BJ (cell line): ENCODE measurements around the gene STRIP1. TPM values are rescaled to one million over a fixed set of nuclear protein-coding genes. Genes with fewer than 3 reads are reported as not detected.

Source experiments
- CTCF ChIA-PET: fragments of 350-600 bp; formaldehyde crosslinking; extraction: SDS; loops from one replicate; lab custom pipeline; 2021; ENCODE audit warnings: antibody characterized with exemption, inconsistent platforms; lab: Yijun Ruan, JAX
- POLR2A ChIA-PET: fragments of 300-600 bp; sonication (Branson Sonifier 250); formaldehyde crosslinking; extraction: SDS; loops from one replicate; lab custom pipeline; 2021; ENCODE audit warnings: antibody characterized with exemption; lab: Charles Lee
- DNase-seq: peaks from one replicate; pipeline ENCODE4 v3.0.0-alpha.2; 2011; ENCODE audit warnings: low read depth
- H3K27me3 ChIP-seq: 2 replicates; pipeline ENCODE4 v1.6.0; 2011; ENCODE audit warnings: low read length; ENCODE audit not compliant: control insufficient read depth, insufficient read depth
- H3K36me3 ChIP-seq: 2 replicates; pipeline ENCODE4 v1.5.1; 2011; ENCODE audit warnings: low read length; ENCODE audit not compliant: control insufficient read depth, insufficient read depth
- H3K4me3 ChIP-seq: 2 replicates; pipeline ENCODE4 v1.5.1; 2011; ENCODE audit warnings: low read depth, mild to moderate bottlenecking, control low read depth, low read length
- polyA plus RNA-seq: library from polyadenylated mRNA; depleted of rRNA; stranded (reverse); fragments of >200 nt; gene quantifications from 2 replicates; pipeline ENCODE4 v1.2.3, GENCODE V29; 2011; rRNA removed
- TF ChIP-seq, protein P1 (sequence below): IDR thresholded peaks from 2 replicates; pipeline ENCODE4 v1.5.1; 2011; ENCODE audit warnings: low read depth, mild to moderate bottlenecking, control low read depth, inconsistent platforms, low read length, moderate library complexity; ENCODE audit not compliant: insufficient read depth

The STRIP1 gene
- polyA plus RNA-seq, 1 experiment, result 46.2 TPM

DNA sequence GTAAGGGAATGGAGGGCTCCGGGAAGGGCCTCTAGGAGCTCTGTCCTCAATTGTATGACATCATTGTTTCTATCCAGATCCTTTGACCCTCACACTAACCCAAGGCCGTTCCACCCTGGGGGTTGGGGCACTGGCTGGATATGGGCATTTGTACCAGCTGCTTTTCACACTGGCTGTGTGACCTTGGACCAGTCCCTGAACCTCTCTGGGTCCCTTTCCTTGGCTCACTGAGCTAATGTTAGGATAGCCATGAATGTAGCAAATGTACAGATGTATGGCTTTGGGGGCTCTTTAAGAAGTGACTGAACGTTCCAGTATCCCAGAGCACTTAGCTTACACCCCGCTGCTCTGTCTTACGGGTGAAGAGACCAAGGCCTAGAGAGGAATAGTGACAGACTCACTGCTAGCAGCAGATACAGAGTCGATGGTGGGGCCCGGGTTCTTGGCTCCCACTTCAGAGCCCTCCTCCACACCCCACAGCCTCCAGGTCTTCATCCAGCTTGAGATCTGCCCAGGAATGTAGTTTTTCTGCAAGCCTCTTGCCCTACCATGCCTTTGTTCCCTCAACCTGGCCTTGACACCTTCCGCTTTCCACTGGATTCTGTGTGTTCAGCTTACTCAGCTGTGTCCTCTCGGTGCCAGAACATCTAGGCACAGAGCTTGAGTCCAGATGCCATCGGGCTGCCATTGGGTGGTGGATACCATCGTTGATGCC lies 63.2 kb downstream of the STRIP1 start:
- DNase-seq, result no peak
- TF ChIP-seq, protein P1, sequence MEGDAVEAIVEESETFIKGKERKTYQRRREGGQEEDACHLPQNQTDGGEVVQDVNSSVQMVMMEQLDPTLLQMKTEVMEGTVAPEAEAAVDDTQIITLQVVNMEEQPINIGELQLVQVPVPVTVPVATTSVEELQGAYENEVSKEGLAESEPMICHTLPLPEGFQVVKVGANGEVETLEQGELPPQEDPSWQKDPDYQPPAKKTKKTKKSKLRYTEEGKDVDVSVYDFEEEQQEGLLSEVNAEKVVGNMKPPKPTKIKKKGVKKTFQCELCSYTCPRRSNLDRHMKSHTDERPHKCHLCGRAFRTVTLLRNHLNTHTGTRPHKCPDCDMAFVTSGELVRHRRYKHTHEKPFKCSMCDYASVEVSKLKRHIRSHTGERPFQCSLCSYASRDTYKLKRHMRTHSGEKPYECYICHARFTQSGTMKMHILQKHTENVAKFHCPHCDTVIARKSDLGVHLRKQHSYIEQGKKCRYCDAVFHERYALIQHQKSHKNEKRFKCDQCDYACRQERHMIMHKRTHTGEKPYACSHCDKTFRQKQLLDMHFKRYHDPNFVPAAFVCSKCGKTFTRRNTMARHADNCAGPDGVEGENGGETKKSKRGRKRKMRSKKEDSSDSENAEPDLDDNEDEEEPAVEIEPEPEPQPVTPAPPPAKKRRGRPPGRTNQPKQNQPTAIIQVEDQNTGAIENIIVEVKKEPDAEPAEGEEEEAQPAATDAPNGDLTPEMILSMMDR, result no peak
- H3K4me3 ChIP-seq, result no peak overlapping the region
- POLR2A ChIA-PET, result no interaction called here
- no peaks in the 10 kb centered on the region for H3K36me3 ChIP-seq
- CTCF ChIA-PET, result interaction anchor here (1.4 to 15.1 kb wide), 5 partner anchors 8 to 213 kb away, joined by 3 to 345 read pairs (median 18); no protein-coding TSS in a partner anchor
- H3K27me3 ChIP-seq, result no peaks in the 10 kb centered on the region; the same call in 1 of the 2 replicates

DNA sequence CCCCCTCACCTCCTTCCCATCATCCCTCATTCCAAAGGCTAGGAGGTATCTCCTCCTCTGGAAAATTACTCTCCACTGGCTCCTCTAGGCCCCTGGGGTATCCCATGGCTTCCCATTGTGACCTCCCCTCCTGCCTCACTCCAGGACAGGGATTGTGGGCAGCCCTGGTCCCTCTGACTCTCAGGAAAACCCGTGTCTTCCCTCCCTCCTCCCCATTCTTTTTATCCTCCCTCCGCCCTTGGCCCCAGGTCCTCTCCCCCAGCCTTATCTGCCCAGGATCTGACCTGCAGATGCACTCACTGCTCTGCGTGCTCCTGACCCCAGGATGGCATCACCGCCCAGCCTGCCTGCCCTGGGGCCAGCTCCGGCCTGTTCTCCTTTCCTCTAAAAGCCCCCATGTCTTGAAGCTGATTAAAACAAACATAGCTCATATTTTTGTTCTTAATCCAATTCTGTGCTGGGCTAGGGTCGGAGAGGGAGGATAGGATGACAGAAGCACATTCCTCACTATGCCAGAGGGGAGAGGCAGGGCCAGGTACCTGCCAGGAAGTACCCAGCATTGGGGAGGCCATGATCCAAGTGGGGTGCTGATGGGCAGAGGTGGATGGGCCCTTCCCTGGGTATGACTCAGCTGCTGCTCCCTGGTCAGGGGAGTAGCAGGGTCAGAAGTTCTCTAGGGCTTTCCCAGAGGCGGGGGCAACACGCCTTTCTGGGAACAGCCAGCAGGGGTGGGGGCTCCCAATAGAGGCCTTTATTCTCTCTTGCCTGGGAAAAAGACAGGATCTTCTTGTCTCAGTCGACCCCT lies 64.0 kb downstream of the STRIP1 start:
- no peak overlapping the region for H3K4me3 ChIP-seq
- H3K36me3 ChIP-seq, result no peaks in the 10 kb centered on the region
- ChIA-PET POLR2A (no interaction called here), CTCF (interaction anchor here (1.0 to 15.1 kb wide), 5 partner anchors 8 to 69 kb away, joined by 3 to 345 read pairs (median 18); no protein-coding TSS in a partner anchor)
- no peaks in the 10 kb centered on the region; the same call in 1 of the 2 replicates for H3K27me3 ChIP-seq
- TF ChIP-seq, protein P1, result no peak
- no peak for DNase-seq

DNA sequence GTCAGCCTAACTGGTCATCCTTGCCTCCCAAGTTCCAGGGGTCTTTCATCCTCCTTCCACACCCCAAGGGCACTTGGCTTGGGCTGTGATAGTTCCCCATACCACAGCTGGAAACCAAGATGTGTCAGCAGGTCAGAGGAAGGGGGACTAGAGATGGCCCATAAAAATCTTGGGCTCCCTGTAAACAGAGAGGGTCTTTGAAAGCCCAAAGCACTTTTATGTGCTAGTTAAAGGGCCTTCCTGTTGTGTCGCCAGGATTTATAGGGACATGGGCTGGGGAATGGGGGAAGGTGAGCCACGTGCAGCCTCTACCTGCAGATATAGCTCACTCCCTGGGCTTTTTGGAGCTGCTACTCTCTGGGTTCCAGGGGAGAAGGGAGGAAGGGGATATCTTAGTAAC lies 65.9 kb downstream of the STRIP1 start:
- ChIA-PET POLR2A (no interaction called here), CTCF (interaction anchor here (3.7 to 15.1 kb wide), 3 partner anchors 12 to 45 kb away, joined by 18 to 345 read pairs (median 246); no protein-coding TSS in a partner anchor)

DNA sequence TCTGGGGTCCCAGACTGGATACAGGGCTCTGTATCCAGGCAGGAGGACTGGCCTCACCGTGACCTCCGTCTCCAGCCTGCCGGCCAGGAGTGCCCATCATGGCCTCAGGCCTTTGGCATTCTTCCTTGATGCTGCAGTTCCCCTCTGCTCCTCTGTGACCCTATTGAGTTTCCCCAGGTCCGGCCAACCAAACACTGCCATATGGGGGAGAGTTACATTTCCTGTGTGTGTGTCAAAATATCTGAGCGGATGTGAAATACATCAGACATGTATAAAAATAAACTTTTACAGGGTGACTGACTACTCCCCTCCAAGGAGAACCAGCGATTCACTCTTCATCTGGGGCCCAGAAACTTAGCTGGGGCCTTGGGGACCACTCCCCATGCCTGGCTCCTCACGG lies 67.7 kb downstream of the STRIP1 start:
- Histone ChIP-seq H3K4me3 (no peak overlapping the region), H3K27me3 (no peaks in the 10 kb centered on the region), H3K36me3 (no peaks in the 10 kb centered on the region)
- TF ChIP-seq, protein P1, result no peak
- POLR2A ChIA-PET, result no interaction called here
- DNase-seq, result no peak
- CTCF ChIA-PET, result interaction anchor here (0.6 to 15.1 kb wide), 7 partner anchors 13 to 359 kb away, joined by 3 to 345 read pairs (median 4); partner anchors contain the start of gene STRIP1

More for the DNA sequence above, 65.9 kb downstream of the STRIP1 start:
- Histone ChIP-seq H3K4me3 (no peak overlapping the region), H3K27me3 (no peaks in the 10 kb centered on the region), H3K36me3 (no peaks in the 10 kb centered on the region)
- TF ChIP-seq, protein P1, result no peak
- no peak for DNase-seq

Other genes starting within 250 kb of the STRIP1 start
- gene CSF1, start 123.8 kb upstream of the STRIP1 start, polyA plus RNA-seq, result 40.4 and 48.4 TPM in 2 replicates
- 95.5 and 105 TPM in 2 replicates for gene AHCYL1, start 49.9 kb upstream of the STRIP1 start, polyA plus RNA-seq
- gene ALX3, start 36.0 kb downstream of the STRIP1 start, polyA plus RNA-seq, result 4.3 and 5.7 TPM in 2 replicates
- gene UBL4B, start 77.8 kb downstream of the STRIP1 start, polyA plus RNA-seq, result 22.9 and 34.8 TPM in 2 replicates
- 0.85 and 1.6 TPM in 2 replicates for gene SLC6A17, start 115.9 kb downstream of the STRIP1 start, polyA plus RNA-seq
- 1.6 and 2.6 TPM in 2 replicates for gene KCNC4, start 175.7 kb downstream of the STRIP1 start, polyA plus RNA-seq